Activated T-cell treated with anti-CD3 and anti-CD28 coated beads for 48 hours (primary cell): ENCODE measurements around the gene TMEM169.
"Not testable (repeated sequence)": the region's sequence is repeated elsewhere in the genome, so short reads cannot be mapped to it uniquely, and the experiment has no call there.

Experiments
- DNase-seq: peaks from one replicate; pipeline ENCODE4 v3.0.0-alpha.2; 2020; ENCODE audit warnings: low read depth

Gene TMEM169

GRCh38 chr2:216131175-216131926 is 49.6 kb downstream of the TMEM169 start:
- no peak for DNase-seq

GRCh38 chr2:216132585-216132984 is 50.9 kb downstream of the TMEM169 start:
- no peak for DNase-seq

GRCh38 chr2:216133397-216133796 is 51.7 kb downstream of the TMEM169 start:
- no peak for DNase-seq

- DNase-seq, result no peak
These were observed 53.3 kb downstream of the TMEM169 start for GRCh38 chr2:216134958-216135541.

GRCh38 chr2:216139884-216140283 is 58.2 kb downstream of the TMEM169 start:
- no peak for DNase-seq

GRCh38 chr2:216141516-216141915 is 59.8 kb downstream of the TMEM169 start:
- not testable (repeated sequence) for DNase-seq

- DNase-seq, result no peak
These were observed 60.8 kb downstream of the TMEM169 start for GRCh38 chr2:216142540-216142939.

- DNase-seq, result no peak
These were observed 62.7 kb downstream of the TMEM169 start for GRCh38 chr2:216144372-216144771.

GRCh38 chr2:216144857-216145256 is 63.1 kb downstream of the TMEM169 start:
- DNase-seq, result no peak

- DNase-seq, result no peak
These were observed 64.9 kb downstream of the TMEM169 start for GRCh38 chr2:216146573-216146972.

GRCh38 chr2:216147172-216148131 is 65.7 kb downstream of the TMEM169 start:
- DNase-seq, result no peak

GRCh38 chr2:216148983-216149382 is 67.3 kb downstream of the TMEM169 start:
- DNase-seq, result no peak

- no peak for DNase-seq
These were observed 68.0 kb downstream of the TMEM169 start for GRCh38 chr2:216149741-216150140.

GRCh38 chr2:216151313-216152025 is 69.8 kb downstream of the TMEM169 start:
- DNase-seq, result no peak
